Thoracic aorta (tissue), 2 donors: ENCODE results near the gene ZMAT2. TPM values are rescaled to one million over a fixed set of nuclear protein-coding genes. Genes with fewer than 3 reads are reported as not detected.

Experiments
- ATAC-seq: fragments of 150-250 bp; one replicate; pipeline ENCODE4 v1.8.0; 2017; ENCODE audit warnings: low read depth; ENCODE audit not compliant: insufficient number of reproducible peaks, low FRiP score
- DNase-seq: peaks from one replicate; pipeline ENCODE4 v3.0.0-alpha.2; 2020; ENCODE audit warnings: low spot score
- H3K27ac ChIP-seq, 2 donors: fragments of 200-600 bp; sonication (generic); 1 replicate in 1 of 2; 2 replicates in 1 of 2; pipeline ENCODE4 v1.5.1; 2016; ENCODE audit warnings: mild to moderate bottlenecking in 2 of 2, moderate library complexity in 2 of 2
- H3K27me3 ChIP-seq: fragments of 200-600 bp; sonication (generic); replicated peaks from 2 replicates; pipeline ENCODE4 v1.6.0; 2016; ENCODE audit warnings: mild to moderate bottlenecking; ENCODE audit not compliant: insufficient read depth
- H3K36me3 ChIP-seq: fragments of 200-600 bp; sonication (generic); one replicate; pipeline ENCODE4 v1.5.1; 2016
- H3K4me1 ChIP-seq, 2 donors: fragments of 200-600 bp; sonication (generic); 1 replicate in 1 of 2; 2 replicates in 1 of 2; pipeline versions ENCODE4 v1.5.1 to v1.6.0; 2016; ENCODE audit warnings: low read depth in 2 of 2, mild to moderate bottlenecking in 1 of 2; ENCODE audit not compliant: control insufficient read depth in 1 of 2
- H3K4me3 ChIP-seq: fragments of 200-600 bp; sonication (generic); 2 replicates; pipeline ENCODE4 v1.5.1; 2016; ENCODE audit warnings: mild to moderate bottlenecking
- H3K9me3 ChIP-seq: fragments of 200-600 bp; sonication (generic); 2 replicates; pipeline ENCODE4 v1.5.1; 2016
- total RNA-seq, 2 donors: library from RNA; depleted of rRNA; stranded (reverse); fragments of >200 nt; gene quantifications; one replicate each; pipeline versions ENCODE4 v1.1.0 to v1.2.3, GENCODE V29; 2016
- TF ChIP-seq, protein P1 (sequence below): fragments of 200-600 bp; sonication (generic); IDR thresholded peaks from one replicate; pipeline ENCODE4 v1.5.1; 2019; ENCODE audit warnings: antibody characterized with exemption

Gene ZMAT2
- total RNA-seq, 2 donors from 2014 or later: 32.0 to 50.4 TPM

DNA sequence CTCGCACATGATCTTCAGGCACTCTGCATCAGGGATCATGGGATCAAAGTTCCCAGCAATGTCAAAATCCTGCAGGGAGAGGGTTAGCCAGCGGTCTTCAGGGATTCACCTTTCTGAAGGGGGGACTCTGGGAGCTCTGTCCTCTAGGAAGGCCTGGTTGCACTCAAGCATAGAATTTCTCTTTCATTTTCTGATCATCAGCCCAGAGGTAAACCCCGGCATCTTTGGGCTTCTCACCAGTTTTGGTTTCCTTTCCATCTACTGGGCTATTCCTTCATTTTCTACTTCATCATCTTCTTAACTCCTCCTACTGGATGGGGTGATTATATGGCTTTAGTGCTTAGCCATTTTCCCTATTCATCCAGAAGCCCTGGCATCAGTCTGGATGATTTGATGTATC, 22.3 kb upstream of the ZMAT2 start:
- ATAC-seq: no peak
- H3K4me3 ChIP-seq: no peak overlapping the region
- H3K36me3 ChIP-seq: peaks cover 64% of the 10 kb centered on the region
- no peaks in the 10 kb centered on the region for H3K9me3 ChIP-seq
- DNase-seq: no peak
- no peaks in the 10 kb centered on the region for H3K4me1 ChIP-seq
- H3K27me3 ChIP-seq: no peaks in the 10 kb centered on the region
- H3K27ac ChIP-seq: no peak overlapping the region
- TF ChIP-seq, protein P1, sequence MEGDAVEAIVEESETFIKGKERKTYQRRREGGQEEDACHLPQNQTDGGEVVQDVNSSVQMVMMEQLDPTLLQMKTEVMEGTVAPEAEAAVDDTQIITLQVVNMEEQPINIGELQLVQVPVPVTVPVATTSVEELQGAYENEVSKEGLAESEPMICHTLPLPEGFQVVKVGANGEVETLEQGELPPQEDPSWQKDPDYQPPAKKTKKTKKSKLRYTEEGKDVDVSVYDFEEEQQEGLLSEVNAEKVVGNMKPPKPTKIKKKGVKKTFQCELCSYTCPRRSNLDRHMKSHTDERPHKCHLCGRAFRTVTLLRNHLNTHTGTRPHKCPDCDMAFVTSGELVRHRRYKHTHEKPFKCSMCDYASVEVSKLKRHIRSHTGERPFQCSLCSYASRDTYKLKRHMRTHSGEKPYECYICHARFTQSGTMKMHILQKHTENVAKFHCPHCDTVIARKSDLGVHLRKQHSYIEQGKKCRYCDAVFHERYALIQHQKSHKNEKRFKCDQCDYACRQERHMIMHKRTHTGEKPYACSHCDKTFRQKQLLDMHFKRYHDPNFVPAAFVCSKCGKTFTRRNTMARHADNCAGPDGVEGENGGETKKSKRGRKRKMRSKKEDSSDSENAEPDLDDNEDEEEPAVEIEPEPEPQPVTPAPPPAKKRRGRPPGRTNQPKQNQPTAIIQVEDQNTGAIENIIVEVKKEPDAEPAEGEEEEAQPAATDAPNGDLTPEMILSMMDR: no peak

DNA sequence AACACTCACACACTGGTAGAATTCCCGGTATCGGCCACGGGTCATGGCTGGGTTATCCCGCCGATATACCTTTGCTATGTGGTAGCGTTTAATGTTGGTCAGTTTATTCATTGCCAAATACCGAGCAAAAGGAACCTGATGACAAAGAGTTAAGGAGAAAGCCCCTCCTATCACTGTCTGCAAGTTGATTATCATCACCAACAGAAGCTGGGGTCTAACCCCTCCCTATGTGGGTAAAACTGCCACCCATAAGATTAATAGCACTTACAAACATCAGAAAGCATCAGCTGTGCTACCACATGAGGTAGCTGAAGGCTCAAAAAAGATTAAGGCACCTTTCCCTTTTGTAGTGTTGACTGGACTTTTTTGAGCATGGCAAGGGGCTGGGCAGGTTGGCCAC, 21.3 kb upstream of the ZMAT2 start:
- Histone ChIP-seq H3K27ac (no peak overlapping the region), H3K36me3 (peaks cover 65% of the 10 kb centered on the region), H3K27me3 (no peaks in the 10 kb centered on the region), H3K4me1 (no peaks in the 10 kb centered on the region), H3K9me3 (no peaks in the 10 kb centered on the region), H3K4me3 (no peak overlapping the region)
- TF ChIP-seq, protein P1: no peak
- DNase-seq: no peak
- ATAC-seq: no peak

DNA sequence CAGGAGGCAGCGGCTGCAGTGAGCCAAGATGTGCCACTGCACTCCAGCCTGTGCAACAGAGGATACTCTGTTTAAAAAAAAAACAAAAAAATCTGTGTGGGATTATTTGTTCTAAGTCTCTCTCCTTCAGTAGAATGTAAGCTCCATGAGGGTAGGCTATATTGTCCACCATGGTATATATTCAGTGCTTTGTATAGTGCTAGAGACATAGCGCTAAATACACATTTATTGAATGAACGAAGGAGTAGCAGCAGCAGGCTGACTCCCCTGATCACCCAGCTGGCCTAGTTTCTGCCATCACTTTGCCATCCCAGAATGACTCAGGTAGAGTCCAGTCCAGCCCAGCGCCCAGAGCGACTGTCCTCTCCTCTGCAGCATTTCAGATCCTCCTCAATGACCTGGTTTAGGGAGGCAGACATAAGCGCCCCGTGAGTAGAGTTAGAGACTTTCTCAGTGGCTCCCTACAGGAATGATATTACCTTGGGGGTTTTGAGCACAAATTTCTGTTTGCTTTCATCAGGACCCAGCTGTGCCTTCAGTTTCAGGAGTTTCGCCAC, 9.8 kb upstream of the ZMAT2 start:
- TF ChIP-seq, protein P1: no peak
- Histone ChIP-seq H3K27me3 (no peaks in the 10 kb centered on the region), H3K4me3 (peak overlapping the region; percentile 85), H3K27ac (peak overlapping the region; percentile 71 to 81), H3K4me1 (peaks cover 12 to 30% of the 10 kb centered on the region in 2 donors), H3K9me3 (no peaks in the 10 kb centered on the region), H3K36me3 (peaks cover 24% of the 10 kb centered on the region)
- no peak for DNase-seq
- ATAC-seq: no peak

DNA sequence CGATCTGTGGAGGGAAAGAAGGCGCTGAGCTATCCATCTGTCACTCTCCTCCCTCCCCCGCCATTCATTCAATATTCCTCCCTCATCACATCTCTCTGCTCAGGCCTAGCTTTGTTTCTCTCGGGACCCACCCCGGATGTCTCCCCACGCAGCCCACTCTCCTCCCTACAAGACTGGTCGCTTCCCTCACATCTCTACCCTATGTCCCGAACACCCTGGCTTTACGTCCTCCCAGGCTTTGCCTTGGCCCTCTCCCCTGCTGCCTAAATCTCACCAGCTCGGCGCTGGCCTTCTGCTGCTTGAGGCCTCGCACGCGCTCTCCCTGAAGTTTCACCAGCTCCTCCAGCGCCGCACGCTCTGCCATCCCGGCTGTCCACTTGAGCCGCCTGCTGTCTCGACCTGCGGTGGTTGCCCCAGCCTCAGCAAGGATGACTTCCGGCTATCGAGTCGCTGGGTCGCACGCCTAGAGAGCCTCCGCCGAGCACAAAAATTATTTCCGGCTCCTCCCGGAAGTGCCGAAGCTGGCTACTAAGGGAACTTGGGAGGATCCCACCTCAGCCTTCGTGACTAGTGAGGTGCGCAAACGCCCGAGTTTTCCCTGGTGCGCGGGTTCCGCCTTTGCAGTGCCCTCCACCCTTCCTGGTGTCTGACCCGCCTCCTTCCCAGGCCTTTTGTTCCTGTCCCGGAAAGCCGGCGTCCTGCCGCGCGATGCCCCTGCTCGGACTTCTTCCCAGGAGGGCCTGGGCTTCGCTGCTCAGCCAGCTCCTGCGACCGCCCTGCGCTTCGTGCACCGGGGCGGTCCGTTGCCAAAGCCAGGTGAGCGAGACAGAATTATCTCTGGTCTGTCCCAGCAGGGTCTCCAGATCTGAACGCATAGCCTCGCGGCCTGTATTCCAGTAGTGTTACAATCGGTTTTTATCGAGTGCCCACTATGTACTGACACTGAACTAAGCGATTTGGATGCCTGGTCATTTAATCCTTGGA, 9.0 kb upstream of the ZMAT2 start, which contains the start of the genes HARS1 and HARS2:
HARS1 (minus strand) TSS at position 430 of the 984 bp plus-strand sequence; CDS start at position 364, 66 bp downstream.
HARS2 (plus strand) TSS at position 515 of the 984 bp plus-strand sequence; CDS start at position 709, 194 bp downstream.
- Histone ChIP-seq H3K4me1 (peaks cover 12 to 30% of the 10 kb centered on the region in 2 donors), H3K4me3 (peak within 1 kb of the TSS; percentile 85)

More for the DNA sequence above, 9.0 kb upstream of the ZMAT2 start, which contains the start of the genes HARS1 and HARS2:
- Histone ChIP-seq H3K27me3 (no peaks in the 10 kb centered on the region), H3K9me3 (no peaks in the 10 kb centered on the region), H3K27ac (peak within 1 kb of the TSS; percentile 71 to 81), H3K36me3 (peaks cover 32% of the 10 kb centered on the region)
- ATAC-seq: peak; percentile 92
- DNase-seq: peak; percentile 74
- TF ChIP-seq, protein P1: no peak
